COLO829 (cell line): ENCODE data around the gene TXLNB.

Experiments
- DNase-seq: peaks from one replicate; pipeline ENCODE4 v3.0.0; 2012; ENCODE audit warnings: low spot score

Gene TXLNB

DNA sequence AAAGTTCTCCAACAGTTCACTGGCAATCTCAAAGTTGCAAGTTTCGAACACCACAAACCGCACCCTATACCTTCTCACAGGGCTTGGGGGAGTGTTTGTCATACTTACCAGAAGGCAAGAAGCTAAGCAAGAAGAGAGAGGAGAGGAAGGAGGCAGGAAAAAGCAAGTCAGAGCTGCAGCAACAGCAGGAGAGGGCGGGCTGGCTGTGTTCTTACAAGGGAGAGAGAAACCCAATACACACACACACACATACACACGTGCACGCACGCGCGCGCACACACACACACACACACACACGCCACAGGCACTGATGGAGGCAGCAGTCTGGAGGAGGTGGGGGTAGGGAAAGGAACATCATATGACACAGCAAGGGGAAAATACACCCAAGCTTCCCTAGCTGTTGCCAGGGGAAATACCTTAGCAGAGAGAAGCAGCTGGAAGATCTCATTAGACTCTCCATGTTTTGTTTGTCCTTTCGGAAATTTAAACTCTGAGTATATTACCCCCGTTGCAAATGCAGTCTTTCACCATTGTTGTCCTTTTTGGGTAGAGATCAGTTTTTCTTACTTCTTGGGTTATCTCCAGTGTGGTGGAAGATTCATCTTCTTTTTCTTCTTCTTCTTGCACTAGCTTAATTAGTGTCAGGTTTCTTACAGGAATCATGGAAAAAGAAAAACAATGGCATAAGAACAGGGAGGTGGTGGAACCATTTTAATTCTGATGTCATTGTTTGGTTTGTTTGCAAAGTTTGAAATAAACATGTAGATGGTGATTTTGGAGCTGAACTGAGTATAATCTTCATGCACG lies at the start of gene TXLNB:
TXLNB (minus strand) TSS at position 186 of the 807 bp plus-strand sequence. CDS start 3,099 bp downstream, outside the sequence.
- DNase-seq: no peak

DNA sequence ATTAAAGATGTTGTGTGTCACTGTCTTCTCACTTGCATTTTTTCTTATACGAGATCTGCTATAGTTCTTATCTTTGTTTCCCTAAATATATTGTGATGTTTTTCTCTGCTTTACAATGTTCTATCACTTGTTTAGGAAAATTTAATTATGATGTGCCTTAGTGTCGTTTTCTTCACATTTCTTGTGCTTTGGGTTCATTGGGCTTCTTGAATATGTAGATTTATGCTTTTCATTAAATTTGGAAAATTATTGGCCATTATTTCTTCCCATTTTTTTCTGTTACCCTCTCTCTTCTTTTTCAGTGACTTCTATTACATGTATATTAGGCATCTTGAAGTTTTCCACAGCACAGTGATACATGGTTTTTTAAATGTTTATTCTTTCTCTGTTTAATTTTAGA lies 49.3 kb upstream of the TXLNB start:
- DNase-seq: no peak

DNA sequence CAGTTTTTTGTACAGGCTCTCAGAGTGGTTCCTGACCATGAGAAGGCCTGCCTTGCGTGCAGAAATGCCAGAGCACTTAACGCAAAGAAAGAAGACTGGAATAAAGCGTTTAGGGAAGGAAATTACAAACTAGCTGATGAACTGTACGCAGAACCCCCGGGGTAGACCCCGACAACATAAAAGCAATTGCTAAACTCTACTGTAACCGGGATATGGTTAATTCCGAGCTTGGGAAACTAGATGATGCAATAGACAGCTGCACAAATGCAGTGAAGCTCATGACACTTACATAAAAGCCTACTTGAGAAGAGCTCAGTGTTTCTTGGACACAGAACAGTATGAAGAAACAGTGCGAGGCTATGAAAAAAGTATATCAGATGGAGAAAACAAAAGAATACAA lies 47.0 kb upstream of the TXLNB start:
- DNase-seq: no peak

DNA sequence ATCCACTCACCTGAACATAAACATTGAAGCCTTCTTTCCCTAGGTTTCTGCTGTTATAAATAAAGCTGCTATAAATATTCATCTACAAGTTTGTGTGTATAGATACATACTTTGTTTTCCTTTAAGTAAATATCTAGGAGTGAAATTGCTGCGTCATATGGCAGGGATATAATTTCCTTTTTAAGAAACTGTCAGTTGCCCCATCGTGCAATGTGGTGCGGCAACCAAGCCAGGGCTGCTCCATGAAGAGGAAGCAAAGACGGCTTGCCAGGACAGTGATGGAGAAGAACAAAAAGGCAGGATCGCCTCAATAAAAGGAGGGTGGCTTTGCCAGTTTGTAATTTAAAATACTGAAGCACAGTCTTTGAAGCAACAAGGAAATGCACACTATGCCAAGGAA lies 46.0 kb upstream of the TXLNB start:
- DNase-seq: no peak

DNA sequence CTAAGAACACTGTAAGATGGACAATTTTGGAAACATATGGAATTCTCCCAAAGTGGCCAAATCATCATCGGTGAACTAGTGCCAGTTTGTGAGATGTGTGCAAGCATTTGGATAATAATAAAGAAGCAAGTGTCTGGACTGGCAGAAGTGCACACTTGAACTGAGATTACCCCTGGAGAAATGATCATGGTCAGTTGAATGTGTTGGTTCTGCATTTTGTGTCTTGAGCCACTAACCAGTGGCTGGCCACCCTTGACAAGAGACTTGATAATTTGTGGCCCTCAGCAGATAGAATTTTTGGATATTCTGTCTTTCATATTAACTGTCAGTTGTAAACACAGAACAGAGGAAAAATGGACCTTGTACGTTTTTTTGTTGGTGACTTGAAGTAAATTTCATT lies 45.2 kb upstream of the TXLNB start:
- no peak for DNase-seq

DNA sequence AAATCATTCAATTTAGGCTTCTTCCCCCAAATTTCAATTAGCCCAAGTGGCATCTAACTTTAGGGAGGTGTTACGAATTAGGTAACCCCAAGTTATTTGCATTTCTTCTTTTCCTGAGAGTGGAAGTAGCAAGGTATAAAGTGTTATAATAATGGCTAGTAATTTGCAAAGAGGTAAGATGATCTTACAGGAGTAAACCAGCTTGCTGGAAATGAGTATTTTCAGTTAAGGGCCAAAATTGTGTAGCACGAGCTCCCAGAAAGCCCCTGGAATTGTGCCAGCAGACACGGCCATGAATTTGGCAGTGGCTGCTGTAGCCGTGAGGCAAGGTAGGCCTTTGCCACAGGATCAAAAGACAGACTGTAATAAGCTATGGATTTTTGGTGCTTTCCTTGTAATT lies 44.7 kb upstream of the TXLNB start:
- no peak for DNase-seq

DNA sequence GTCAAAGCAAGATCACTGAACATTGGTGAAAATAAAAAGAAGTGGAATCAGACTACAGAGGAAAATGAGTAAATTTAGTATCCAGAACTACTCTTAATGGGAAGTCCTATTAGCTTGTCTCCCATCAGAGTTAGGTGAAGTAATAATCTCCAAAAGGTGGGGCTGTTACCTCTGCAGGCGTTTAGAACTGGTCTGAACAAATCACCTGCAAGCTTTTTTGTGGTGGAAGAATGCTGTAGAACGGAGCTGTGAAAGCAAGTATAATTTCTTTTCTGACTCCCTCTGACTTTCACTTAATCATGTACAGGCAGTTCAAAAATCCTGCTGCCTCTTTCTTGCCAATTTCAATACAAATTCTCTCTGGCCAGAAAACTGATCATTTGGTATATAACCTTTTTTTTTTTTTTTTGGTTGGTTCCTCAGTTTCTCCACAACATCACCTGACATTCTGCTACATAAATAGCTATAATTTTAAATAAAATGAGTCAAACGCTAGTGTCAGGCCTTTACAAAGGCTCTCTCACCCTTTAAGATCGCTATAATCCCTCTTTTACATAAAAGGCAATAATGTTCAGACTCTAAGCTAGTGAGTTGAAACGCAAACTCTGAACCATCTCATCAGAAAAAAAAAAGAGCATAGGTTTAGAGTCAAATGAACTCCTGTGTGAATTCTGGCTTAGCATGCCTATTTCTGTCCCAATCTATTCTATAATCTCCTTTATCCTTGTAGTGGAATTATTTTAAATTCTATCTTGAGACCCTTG lies 43.8 kb upstream of the TXLNB start:
- DNase-seq: no peak

DNA sequence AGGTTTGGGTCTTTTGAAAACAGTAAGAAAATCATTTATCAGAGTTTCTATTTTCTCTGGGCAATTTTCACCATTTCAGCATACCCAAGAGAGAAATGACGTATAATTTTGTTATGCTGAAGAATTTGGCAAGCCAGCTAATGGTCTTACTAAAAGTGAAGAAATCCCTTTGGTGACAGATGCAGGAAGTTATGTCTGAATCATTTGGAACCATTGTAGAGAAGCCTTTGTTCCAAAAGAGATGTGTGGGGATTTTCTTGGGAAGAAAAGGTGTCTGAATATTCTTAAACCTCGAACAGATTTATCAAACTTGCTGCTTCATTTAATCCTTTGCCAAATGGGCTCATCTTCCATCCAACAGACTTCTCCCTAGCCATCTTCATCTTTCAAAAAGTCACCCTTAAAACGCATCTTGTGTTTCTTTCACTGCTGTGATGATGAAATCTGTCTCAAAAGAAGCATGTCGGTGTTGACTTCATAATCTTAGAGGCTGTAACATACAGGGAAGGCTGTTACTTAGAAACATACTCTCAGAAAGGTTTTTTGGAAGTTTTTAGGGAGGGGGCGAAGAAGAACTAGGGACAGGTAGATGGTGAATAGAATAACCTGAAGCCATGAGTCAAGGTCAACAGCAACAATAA lies 43.1 kb upstream of the TXLNB start:
- no peak for DNase-seq

DNA sequence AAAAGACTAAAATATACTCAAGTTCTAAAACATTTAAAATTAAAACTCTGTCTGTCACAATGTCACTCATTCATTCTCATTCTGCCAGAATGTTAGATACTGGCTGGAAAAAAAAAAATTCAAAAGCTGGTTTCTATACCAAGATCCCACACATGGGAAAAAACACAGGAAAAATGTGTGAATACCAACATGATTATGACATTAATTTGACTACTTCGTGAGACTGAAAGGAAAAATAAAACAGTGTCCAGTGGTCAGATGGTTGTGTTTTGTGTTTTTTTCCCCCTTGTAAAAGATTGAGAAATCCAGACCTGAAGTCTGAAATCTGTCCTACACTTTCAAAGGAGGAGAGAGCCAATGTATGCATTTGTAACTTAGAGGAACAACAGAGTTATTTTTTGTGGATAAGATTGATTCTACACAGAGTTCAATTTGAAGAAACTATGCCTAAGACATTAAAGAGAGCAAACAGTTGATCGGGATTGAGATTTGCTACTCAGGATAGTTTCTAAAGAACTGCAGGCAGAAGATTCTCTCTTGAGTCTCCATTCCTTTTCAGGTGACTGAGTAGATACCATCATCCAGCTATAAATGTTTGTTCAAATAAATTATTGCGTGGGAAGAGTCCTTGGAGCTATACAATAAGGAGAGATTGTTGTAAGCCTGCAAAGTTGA lies 39.2 kb upstream of the TXLNB start:
- DNase-seq: no peak

DNA sequence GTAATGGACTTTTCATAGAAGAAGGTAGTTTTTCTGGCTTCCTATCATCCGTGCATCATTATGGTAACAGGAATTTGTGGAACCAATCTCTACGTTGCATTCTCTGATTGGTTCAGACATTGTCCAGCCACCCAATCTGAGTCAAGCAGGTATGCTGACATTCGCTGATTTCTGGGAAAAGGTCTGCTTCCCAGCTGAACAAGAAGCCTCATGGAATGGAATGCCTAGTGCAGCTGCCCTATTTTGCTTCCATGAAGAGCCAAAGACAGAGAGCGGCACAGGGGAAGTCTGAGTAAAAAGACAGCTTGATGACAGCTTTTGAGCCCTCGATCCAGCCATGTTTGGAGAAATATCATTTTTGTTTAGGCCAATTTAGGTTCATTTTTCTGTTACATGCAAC lies 38.5 kb upstream of the TXLNB start:
- DNase-seq: no peak

DNA sequence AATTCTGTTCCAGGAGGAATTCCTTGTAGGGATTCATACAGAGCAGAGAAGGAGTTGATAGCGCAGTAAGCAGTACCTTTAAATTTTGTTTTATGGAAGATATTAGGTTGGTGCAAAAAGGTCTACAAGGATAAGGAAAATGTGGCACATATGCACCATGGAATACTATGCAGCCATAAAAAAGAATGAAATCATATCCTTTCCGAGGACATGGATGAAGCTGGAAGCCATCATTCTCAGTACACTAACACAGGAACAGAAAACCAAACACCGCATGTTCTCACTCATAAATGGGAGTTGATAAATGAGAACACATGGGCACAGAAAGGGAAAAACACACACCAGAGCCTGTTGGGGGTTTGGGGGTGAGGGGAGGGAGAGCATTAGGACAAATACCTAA lies 37.4 kb upstream of the TXLNB start:
- DNase-seq: no peak

DNA sequence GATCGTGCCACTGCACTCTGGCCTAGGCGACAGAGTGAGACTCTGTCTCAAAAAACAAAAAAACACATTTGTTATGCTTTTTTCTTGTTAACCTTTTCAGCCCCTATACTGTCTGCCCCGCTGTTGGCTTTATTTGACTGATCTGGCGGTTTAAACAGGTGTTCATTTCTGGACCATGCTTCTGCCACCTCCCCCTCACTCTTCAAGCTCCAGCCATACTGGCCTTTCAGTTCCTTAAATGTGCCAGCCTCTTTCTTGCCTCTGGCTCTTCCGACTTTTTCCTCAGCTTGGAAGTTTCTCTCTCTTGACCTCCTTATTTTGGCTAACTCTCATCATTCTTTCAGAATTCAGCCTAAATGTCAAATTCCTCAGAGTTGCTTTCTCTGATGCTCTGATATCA lies 35.2 kb upstream of the TXLNB start:
- no peak for DNase-seq

DNA sequence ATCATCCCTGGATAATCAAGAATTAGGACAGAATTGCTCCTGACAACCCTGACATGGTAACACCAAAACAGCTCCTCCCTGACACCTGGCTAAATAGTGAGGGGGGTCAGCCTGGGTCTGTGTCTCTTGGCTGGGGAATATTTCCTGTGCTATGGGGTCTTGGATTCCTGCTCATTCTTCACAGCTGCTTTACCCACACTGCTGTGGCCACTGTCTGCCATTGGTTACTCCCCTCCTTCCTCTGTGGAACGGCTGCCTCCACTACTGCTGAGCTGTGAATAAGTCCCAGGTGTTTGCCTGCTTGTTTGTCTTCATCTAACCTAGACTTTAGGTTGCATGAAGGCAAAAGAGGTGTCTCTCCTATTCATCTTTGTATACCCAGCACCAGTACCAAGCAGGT lies 33.9 kb upstream of the TXLNB start:
- no peak for DNase-seq

DNA sequence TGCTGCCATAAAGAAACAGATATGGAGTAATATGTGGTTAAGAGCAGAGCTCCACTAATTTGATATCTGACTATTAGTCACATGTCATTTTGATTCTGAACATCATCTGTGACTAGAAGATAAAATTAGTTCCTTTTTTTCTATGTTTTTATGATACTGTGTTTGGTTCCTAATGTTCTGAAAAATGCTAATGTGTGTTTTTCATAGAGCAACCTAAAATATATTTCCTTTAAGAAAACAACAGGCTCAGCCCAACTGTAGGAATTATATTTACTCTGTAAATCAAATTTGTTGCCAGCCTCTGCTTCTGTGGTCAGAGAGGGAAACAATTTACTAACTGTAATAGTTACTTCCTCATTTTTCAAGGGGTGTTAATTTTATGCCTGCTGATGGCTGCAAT lies 33.3 kb upstream of the TXLNB start:
- DNase-seq: no peak

DNA sequence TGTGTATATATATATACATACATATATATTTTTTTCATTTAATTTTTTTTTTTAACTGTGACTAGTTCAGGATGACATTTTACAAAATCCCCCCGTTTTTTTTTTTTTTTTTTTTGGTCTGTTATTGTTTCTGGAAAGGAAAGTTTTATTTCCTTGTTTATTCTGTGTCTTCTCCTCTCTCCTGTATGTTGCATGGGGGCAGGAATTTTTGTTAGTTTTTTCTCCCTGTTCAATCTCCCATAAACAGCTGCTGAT lies 32.4 kb upstream of the TXLNB start:
- no peak for DNase-seq

DNA sequence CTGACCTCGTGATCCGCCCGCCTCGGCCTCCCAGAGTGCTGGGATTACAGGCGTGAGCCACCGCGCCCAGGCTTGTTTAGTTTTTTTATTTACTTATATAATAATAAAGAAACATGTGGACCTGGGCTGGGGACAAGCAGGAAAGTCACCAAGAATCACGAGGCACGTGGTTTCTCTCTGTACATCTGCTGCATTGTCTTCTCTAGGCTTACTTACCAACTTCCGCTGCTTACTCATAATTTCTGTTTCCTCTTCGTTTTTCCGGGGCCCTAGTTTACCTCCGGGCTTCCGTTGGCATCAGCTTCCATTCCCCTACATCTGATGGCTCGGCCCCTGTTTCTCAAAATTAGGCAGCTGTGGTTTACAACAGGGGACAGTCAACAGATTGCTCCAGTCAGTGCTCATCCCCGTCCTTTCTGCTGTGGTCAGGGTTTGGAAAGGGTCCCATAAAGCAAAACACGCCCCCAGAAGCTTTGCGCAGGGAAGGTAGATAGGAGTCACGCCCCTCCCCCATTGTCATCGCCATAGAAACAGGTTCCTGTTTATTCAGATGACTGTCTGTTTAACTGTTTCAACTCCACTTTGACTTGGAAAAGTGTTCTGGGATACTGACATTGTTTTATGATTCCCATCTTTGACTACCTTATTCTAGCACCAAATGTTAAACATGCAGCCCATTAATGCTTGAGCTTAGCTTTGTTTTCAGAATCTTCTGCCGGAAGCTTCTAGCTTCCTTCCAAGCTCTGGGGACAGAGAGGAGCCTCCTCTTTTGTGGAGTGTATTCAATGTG lies 31.9 kb upstream of the TXLNB start:
- no peak for DNase-seq

DNA sequence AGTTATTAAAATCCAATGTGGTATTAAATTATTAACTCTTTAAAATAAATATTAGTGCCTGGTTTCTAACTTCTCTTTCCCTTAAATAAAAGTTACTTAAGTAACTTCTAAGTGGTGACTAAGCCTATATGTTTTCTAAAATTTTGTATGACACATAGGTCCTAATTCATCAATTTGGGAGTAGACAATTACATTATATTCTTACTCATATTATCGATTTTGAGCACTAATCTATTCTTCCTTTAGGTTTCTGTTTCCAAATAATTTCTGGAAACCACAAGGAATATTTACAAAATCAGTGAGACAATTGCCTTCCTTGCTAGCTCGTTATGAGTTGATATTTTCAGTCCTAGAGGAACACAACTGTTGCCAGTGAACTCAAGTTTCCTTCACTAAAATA lies 28.3 kb upstream of the TXLNB start:
- DNase-seq: no peak

DNA sequence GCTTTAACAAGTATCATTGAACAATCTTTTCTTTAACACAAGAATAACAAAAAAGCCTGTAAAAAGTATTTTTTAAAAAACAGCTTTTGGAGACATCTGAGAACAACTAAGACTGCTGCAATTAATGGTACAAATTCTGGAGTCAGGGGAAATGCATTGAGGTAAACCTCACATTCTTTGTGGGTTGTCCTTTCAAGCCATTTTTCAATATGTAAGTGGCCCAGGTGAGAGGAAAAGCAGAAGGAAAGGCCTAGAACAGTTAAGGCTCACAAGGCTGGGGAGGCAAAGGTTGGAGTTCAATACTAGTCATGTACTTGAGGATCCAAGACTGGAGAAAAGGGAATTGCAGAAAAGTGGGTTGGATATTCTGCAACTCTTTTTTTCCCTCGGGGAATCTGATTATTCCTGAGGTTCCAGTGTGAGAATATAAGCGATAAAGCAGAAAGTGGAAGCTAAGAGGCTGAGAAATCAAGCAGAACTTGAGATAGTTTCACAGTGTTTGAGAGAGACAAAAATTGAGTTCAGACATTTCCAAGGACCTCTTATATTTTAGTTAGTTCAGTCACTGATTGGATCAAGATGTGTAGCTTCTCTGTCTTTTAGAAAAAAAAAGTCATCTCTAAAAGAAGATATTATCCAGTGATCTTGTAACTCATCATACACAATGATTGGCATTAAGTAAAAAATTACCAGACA lies 25.0 kb upstream of the TXLNB start:
- peak; percentile 12 for DNase-seq

DNA sequence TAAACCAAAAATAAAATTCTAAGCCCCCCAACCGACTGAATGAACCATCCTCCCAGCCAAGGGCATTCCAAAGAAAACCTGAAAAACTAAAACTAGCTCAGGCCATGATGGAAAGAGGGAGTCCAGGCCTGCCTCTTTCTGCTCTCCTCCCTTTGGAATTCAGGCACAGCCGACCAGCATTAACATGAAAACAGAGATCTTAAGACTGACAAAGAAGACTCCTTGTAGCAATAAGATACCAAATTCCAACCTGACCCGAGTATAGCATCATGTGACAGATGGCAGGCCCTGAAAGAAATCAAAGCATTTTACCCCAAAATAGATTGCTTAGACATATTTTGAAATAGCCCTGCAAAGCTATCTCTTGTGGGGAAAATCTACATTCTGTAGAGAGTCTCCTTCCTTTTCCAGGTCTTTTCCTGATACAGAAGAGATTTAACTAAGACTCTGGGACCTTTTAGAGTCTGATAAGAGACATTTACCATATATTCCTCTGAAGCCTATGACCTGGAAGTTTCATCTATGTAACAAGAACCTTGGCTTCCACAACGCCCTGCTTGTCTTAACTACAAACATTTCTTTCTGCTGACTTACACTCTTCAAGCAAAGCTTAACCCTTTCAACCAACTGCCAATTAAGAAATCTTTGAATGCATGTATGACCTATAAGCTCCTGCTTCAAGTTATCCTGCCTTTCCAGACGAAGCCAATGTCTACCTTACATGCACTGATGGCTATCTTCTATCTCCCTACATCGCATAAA lies 22.2 kb upstream of the TXLNB start:
- no peak for DNase-seq

DNA sequence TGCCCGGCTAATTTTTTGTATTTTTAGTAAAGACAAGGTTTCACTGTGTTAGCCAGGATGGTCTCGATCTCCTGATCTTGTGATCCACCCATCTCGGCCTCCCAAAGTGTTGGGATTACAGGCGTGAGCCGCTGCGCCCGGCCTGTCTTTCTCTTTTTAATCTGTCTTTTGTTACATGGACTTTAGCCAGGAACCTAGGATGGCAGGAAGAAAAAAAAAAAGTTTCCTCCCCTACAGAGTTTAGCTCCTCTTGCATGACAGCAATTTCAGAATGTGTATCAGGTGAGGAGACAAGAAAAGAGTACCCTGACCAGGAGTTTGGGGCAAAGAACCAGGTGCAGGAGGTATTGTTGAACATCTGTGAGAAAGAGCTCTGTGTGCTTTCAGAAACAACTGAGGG lies 21.4 kb upstream of the TXLNB start:
- no peak for DNase-seq

DNA sequence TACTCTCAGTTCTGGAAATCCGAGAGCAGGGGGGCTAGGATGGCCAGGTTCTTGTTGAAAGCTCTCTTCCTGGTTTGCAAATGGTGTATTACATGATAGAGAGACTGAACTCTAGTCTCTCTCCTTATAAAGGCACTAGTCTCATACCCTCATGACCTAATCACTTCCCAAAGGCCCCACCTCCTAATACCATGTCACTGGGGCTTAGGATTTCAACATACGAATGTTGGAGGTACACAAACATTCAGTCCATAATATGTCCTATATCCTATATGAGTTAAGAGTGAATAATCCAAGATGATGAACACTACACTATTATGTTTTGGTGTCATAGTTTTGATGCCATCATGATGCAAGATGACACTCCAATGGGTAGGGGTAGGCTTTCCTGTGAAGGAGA lies 20.0 kb upstream of the TXLNB start:
- no peak for DNase-seq
